Colon (tissue), 2 donors: ENCODE results near the gene RNF5.
"Not testable (repeated sequence)": the region's sequence is repeated elsewhere in the genome, so short reads cannot be mapped to it uniquely, and the experiment has no call there.

Experiments
- FAIRE-seq: peaks from 2 replicates; lab custom pipeline; 2012; peaks lifted over from hg19 to GRCh38; lab: Jason Lieb, UNC
- donor health status: control.
- donor health status: control.

RNF5 gene, protein sequence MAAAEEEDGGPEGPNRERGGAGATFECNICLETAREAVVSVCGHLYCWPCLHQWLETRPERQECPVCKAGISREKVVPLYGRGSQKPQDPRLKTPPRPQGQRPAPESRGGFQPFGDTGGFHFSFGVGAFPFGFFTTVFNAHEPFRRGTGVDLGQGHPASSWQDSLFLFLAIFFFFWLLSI

DNA sequence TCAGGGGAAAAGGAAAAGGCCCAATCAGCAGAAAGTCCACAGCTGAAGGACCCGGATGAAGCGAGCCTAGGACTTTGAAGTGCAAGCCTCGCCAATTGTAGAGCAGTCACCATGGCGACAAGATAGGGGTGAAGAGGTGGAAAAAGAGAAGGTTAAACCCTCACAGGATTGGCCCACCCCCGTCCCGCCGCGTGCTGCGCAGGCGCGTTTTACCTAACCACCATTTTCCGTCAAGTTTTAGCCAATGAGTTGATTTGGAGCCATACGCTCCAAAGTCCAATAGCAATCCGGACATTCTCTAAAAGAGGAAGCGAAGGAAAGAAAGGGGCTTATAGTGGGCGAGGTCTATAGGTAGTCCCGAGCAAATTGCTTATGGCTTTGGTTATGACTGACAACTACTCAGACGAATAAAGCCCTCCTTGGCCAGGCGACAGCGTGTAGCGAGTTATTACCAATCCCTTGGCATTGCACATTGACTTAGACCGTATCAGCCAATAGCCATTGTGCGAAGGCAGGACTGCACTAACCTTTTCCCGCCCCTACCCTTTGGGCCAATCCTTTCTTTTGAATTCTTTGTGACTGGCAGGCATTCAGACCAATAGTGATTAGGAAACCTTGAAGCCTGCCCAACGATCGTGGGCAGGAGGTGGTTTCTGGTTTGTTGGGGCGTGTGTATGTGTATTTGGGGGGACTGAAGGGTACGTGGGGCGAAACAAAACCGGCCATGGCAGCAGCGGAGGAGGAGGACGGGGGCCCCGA, at the start of gene RNF5:
RNF5 (plus strand) TSS at position 618 of the 759 bp plus-strand sequence; CDS start at position 725, 107 bp downstream.
- peak; percentile 95 for FAIRE-seq

DNA sequence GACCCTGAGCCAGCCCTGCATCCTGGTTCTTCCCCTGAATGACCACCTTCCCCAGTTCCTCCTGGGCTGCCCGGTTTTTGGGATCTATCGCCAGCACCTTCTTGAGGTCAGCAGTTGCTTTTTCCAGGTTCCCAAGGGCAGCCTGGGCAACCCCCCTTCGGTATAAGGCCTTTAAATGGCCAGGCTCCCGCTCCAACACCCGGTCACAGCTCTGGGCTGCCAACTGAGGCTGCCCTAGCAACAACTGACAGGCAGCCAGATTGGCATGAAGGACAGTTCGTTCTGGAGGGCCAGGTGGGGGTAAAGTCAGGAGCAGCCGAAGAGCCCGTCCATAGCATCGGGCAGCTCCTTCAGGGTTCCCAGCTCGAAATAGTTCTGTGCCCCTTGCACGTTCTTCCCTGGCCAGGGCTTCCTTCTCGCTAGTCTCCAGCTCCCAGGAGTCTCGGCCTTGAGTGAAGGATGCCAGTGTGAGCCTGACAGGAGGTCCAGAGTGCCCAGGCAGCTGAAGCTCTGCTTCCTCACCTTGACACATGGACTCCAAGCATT, 49.4 kb upstream of the RNF5 start:
- no peak for FAIRE-seq

DNA sequence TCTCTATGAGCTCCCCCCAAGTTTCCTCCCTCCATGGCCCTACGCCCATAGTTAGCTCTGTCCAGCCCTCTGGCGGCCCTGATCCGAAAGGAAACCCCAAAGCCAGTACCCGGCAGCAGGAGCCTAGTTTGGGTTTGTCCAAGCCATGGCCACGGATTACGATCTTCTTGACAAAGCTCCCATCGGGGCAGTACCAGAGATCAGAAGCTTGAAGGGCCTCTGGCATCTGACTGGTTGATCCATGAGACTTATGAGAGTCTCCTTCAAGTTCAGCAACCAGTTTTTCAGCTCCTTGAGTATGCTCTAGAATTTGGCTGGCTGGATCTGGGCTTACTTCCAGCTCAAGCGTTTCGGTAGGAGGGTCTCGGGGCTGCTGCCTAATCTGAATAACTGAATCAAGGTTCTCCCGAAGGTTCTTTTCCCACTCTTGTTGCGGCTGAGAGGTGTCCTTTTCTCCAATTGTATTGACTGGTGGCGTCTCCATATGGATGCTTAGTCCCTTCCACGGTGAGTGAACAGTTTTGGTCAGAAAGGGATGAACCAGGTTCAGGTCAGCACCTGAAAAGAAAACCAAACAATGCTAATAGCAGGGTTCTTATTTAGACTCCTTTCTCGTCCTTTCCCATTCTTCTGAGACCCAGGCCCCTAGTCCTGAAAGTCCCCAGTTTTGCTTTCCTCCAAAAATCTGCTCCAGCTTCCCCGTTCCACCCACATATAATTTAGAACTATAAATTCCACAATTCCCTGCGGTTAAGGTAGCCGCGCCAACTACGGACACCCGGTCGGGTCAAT, 48.7 kb upstream of the RNF5 start:
- FAIRE-seq, result no peak

DNA sequence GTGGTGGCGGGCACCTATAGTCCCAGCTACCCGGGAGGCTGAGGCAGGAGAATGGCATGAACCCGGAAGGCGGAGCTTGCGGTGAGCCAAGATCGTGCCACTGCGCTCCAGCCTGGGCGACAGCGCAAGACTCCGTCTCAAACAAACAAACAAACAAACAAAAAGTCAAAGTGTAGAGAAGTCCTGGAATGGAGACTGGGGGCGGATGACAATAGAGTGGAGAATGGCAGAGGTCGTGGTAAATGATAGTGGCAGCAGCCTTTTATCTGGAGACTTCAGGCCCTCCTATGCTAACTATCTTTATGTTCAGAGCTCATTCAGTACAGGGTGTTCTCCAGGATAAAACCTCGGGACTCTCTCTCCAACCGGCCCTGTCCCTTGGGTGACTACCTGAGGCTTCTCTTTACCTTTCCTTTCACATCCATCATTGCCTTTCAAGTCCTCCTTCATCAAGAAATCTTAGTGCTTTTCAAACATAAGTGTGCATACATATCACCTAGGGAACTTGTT, 46.7 kb upstream of the RNF5 start:
- FAIRE-seq, result no peak

DNA sequence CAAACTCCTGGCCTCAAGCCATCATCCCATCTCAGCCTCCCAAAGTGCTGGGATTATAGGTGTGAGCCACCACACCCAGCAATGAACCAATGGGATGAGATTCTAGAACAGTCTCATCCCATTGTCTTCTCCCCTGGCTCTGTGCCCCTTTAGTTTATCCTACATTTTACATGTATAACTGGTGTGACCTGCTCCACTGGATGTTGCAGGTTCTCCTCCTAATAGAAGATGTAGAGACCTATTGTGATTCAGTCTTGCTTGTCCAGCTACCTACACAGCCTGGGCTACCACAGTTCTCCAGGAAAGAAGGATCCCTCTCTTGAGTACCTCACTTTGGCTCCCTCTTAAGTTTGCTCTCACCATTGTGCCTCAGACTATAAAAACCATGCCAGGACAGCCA, 46.1 kb upstream of the RNF5 start:
- FAIRE-seq, result no peak

DNA sequence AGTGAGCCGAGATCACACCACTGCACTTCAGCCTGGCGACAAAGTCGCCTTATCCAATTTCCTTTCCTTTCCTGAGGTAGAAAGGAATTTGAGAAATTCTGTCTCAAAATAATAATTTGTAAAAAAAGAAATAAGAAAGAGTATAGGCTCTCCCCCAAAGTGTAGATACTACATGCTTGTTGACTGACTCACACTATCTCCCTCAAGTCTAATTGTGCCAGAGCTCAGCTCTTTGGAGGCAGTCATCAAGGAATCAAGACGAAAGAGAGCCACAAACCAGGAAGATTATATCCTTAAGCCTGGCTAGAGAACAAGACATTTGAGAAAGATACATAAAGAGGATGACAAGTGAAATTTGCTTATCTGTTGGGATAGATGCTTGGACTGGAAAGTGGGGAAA, 44.4 kb upstream of the RNF5 start:
- FAIRE-seq, result no peak

DNA sequence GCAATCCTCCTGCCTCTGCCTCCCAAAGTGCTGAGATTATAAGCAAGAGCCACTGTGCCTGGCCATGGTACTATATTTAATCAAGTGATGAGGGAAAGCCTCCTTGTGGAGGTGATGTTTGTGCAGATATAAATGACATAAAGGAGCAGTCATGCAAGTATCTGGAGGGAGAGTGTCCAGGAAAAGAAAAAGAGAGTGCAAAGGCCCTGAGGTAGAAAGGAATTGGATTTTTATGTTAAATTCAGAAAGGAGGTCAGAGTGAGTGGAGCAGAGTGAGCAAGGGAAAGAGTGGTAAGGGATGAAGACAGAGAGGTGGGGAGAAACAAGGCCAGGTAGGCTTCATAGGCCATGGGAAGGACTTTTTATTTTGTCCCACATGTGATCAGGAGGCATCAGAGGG, 40.8 kb upstream of the RNF5 start:
- no peak for FAIRE-seq

DNA sequence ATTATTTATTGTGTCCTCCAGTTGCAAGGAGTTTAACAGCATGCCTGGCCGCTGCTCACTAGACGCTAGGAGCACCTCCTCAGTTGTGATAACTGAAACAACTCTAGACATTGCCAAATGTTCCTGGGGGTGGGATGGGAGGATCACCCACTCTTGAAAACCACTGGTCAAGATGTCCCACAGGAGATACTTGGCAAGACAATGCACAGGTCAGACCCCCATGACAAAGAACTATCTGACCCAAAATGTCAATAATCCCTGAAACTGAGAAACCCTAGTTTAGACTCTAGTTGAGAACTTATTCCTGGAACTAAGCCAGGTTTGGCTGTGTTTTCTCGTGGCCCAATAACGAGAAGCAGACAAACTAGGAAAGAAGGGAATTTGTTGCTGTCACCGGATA, 38.6 kb upstream of the RNF5 start:
- no peak for FAIRE-seq

DNA sequence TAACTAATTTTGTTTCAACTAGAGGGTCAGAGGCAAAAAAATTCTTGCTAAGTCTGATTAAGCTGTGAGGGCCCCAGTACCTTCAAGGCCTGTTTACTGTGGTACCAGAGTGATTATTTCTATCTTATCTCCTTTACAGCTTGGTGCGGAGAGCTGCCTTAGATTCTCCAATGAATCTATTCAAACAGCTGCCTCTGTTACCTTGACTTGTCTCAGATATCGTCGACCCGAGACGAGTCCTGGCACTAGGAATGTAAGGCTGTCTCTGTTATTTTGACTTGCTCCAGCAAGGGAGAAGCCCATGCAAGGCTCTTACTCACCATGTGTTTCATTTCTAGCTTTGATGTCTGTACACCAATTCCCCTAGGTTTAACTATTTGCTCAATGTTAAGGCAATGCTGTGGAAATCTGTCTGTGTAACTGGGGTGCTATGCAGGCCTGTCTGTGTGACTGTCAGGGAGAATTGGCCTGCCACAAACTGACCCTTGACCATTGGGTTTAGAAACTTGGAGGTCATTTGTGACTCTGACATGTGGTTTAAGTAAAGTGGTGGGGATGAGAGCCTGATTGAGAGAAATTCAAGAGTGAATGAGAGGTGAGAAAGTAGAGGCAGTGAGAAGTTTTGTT, 37.7 kb upstream of the RNF5 start:
- no peak for FAIRE-seq

DNA sequence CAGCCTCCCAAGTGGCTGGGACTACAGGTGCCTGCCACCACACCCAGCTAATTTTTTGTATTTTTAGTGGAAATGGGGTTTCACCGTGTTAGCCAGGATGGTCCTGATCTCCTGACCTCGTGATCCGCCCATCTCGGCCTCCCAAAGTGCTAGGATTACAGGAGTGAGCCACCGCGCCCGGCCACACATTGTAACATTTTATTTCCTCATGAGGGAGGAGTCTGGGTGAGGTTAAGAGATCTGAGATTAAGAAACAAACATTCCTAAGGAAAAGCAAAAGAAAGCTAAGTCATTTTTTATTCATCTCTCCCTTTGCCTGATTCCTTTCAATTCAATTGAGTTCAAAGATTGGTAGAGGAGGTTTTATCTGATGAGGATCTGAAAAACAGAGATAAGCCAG, 34.0 kb upstream of the RNF5 start:
- FAIRE-seq, result not testable (repeated sequence)

DNA sequence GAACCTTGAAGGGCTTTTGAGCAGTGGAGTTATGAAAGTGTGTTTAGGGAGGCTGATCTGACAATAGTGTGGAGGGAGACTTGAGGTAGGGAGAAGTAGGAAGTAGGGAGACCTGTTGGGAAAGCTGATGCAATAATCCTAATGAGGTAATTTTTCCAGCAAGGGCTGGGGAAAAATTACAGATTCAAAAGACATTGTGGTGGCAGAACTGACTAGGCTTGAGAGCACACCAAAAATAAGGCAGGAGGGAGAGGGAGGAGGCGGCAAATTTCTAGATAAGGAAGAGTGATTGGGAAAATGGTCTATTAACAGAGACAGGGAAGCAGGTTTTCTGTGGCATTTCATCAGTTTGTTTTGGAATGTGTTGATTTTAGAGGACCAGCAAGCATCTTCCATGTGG, 31.9 kb upstream of the RNF5 start:
- no peak for FAIRE-seq

DNA sequence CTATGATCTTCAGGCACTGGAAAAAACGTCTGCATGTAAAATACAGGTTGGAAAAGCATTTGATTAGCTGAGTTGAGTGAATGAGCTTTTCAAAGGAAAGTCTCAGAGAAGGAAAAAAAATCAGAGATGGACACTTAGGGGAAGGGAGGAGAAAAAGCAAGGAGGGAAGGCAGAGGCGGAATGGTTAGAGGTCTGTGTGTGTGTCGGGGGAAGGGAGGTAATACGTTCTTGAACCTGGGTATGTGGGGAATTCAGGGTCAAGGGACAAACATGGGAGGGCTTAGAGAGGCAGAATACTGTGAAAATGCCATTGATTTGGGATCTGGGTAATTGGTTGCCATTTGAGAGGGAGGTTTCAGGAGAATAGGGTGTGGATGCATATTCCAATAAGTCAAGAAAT, 31.5 kb upstream of the RNF5 start:
- FAIRE-seq, result no peak

DNA sequence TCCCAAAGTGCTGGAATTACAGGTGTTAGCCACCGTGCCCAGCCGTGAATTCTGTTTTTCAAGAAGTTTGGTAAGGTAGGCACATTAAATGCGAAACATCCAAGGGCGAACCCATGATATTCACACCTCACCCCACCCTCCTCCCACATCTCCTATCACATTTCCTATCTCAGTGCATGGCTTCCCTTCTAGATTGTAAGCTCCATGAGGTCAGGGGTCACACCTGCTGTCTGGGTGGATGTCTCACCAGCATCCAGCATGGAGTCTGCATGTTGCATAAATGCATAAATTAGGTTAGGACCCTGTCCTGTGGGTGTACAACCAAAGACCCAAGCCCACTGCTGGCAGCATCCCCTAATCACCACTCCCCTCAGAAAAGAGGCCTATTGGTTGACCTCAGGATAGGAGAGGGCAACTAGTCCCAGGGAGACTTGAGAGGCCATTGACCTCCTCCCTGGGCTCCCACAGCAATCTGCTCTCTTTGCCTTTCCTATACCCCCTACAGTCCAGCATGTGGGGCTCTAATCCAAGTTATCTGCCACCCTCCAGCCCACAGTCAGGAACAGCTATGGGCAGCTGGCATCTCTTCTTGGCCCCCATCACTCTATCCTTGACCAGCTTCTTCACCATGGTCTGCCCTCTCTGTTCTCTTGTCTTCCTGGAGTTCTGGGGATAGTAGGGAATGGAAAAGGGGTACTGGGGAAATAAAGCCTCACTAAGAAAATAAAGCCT, 30.6 kb upstream of the RNF5 start:
- no peak for FAIRE-seq

DNA sequence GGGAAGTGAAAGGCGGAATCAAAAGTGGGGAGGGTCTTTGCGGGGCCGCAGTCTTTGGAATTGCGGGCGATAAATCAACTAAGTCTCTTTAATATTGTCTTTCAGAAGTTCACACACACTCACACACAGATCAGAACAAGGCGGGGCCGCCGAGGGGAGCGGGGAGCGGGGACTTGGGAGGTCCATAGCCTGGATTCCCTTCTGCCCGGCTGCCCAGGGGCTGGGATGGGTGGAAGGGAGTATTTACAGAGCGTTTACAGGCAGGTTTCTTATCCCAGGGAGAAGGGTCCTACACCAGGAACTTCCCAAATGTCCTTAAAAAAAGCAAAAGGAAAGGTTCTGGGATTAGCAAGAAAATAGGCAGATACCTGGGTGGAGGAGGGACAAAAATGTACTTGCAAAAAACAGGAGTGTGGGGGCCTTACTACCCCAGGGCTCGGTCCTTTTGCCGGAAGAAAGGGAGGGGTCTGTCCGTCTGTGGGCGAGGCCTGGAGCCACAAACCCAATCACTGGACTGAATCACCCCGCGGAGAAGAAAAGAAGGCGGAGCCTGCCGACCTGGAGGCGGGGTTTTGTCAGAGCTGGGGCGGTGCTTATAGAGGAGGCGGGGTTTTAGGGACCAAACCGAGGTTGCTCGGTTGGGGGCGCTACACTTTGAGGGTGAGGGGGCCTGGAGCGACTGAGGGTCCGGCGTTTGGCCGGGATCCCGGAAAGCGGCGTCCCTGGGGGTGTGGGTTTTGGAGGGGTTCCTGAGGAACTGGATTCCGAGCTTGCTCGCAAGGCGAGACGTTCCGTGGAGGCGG, 29.7 kb upstream of the RNF5 start:
- FAIRE-seq, result no peak

DNA sequence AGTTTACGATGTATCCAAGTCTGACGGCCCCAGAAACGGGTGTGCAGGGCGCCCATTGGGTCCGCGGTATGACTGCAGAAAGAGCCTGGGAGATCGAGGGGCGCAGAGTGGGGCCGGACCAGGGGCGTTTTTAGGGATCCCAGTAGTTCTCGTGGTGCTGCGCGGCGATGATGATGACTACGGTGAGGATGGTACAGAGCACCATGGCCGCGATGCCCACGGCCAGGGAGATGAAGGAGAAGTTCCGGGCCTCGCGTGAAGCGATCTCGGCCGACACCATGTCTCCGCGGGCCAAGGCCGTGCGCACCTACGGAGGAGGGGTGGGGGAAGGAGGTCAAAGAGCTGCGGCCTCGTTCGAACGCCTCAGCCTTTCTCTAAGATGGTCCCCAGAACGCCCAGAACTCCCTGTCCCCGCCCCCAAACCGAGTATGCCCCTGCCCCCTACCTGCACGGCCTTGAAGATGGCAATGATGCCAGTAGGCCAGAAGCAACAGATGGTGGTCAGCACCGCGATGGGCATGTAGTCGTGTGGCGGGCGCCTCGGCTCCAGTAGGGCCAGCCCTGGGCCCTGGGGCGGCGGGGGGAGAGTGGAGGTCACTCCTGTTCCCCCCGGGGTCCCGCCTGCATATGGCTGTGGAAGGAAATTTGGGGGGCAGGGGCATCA, 29.0 kb upstream of the RNF5 start:
- no peak for FAIRE-seq

DNA sequence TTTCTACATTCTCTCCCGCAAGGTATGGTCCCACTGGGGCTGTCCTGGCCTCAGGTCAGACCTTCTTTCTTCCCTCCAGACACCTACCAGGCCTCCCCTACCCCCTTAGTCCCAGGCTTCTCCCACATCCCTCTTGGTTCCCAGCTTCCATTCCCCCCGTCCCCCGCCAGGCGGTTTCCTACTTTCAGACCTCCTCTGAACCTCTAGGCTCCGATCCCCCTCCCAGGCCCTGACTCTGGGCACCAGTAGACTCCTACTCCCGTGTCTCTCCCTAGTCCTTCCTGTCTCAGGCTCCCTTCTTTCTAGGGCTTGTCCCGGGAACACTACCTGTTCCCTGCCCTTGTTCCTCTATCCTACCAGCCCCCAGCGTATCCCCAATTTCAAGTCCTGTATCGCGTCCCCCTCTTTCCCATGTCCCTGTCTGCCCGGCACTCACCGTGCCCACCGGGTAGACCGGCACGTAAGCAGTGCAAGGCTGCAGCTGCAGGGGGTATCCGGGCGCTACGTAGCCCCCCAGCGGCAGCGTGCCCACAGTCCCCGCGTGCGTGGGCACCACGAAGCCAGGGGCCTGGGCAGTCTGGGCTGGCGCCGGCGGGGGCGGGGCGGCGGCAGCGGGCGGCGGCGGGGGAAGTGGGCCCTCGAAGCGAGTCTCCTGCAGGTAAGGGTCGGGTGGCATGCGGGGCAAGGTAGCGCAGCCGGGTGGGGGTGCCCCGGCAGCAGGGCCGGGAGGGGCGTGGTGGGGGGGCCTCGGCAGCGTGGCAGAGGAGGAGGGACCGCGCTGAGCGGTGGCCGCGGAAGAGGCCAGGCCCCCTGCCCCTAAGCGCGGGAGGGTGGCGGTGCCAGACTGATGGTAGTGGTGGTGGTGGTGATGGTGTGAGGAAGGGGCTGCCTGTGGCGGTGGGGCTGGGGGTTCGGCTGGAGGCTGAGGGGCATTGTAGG, 28.0 kb upstream of the RNF5 start:
- FAIRE-seq, result no peak

DNA sequence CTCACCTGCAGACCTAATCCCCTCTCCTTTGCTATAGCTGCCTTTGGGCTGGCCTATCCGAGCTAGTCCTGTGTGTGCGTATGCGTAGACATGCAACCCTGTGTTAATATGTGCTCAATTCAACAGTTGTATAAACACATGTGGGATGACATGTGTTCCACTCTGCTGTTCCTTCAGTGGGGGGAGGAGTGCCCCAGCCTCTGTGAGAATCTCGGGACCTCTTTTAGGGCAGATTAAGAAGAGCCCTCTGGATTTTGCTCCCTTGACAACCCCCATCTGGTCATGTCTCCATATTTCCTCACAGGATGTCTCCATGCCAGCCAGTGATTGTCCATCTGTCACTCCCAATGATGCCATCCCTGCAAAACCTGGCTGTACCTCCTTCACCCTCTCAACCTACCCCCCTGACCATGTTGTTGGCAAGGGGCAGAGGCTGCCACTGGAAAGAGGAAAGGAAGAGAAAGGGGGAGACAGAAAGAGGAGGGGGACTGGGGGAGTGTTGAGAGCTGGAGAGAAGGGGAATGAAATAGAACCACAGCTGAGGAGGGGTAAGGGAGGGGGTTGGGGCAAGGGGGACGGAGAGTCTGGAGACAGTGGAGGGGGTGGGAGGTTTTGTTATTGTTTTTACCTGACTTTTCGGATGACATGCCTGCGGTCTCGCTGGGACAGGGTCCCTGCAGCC, 26.9 kb upstream of the RNF5 start:
- no peak for FAIRE-seq
